Measurements from ENCODE around the gene PTPN1. TPM values are rescaled to one million over a fixed set of nuclear protein-coding genes. Genes with fewer than 3 reads are reported as not detected.

PTPN1 gene
- total RNA-seq, 1 donor from 2014 or later = 38.1 TPM

DNA sequence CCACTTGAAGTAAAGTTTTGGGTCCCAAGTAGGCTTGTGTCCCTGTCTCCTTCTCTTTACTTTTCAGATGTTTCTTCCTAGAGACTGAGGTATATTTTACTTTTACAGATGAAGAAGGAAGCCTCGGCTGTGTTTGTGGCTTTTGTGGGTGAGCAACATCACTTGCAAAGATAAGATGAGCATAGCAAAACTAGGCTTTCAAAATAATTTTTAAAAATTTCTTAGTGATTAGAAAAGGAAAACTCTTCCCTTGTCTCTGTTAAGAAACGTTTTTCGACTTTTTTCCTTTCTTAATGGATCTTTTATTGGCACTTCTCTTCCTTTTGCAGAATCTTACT, 7.6 kb downstream of the PTPN1 start:
- no peak for DNase-seq (ENCODE audit: low spot score)
- H3K4me3 ChIP-seq = no peak overlapping the region
- Mint-ChIP-seq H3K27ac (no peak overlapping the region), H3K4me1 (peaks cover 19% of the 10 kb centered on the region), H3K27me3 (ENCODE audit: insufficient read depth, low read depth) (no peaks in the 10 kb centered on the region), H3K4me3 (no peak overlapping the region), H3K9me3 (no peaks in the 10 kb centered on the region), H3K36me3 (no peaks in the 10 kb centered on the region)
- no peak overlapping the region for H3K27ac ChIP-seq
- peaks cover 70% of the 10 kb centered on the region for H4K20me1 ChIP-seq (ENCODE audit: low read depth)
- H3K4me1 ChIP-seq = peaks cover 13% of the 10 kb centered on the region
- peaks cover 100% of the 10 kb centered on the region for H3K79me2 ChIP-seq (ENCODE audit: low read depth)
- H3K27me3 ChIP-seq = no peaks in the 10 kb centered on the region
- no peak overlapping the region for H2AFZ ChIP-seq (replicated peaks)
- no peak overlapping the region for H3K4me2 ChIP-seq
- H3F3A ChIP-seq (ENCODE audit: low read depth) = no peaks in the 10 kb centered on the region
- TF ChIP-seq EZH2 (IDR thresholded peaks at IDR 0.05) = no peak
- TF ChIP-seq, protein P1, sequence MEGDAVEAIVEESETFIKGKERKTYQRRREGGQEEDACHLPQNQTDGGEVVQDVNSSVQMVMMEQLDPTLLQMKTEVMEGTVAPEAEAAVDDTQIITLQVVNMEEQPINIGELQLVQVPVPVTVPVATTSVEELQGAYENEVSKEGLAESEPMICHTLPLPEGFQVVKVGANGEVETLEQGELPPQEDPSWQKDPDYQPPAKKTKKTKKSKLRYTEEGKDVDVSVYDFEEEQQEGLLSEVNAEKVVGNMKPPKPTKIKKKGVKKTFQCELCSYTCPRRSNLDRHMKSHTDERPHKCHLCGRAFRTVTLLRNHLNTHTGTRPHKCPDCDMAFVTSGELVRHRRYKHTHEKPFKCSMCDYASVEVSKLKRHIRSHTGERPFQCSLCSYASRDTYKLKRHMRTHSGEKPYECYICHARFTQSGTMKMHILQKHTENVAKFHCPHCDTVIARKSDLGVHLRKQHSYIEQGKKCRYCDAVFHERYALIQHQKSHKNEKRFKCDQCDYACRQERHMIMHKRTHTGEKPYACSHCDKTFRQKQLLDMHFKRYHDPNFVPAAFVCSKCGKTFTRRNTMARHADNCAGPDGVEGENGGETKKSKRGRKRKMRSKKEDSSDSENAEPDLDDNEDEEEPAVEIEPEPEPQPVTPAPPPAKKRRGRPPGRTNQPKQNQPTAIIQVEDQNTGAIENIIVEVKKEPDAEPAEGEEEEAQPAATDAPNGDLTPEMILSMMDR (IDR thresholded peaks at IDR 0.05) = no peak
- no peak for TF ChIP-seq EZH2phosphoT487 (IDR thresholded peaks at IDR 0.05)
- H3K9me3 ChIP-seq (ENCODE audit: low read depth) = no peaks in the 10 kb centered on the region
- no peaks in the 10 kb centered on the region for H3K36me3 ChIP-seq
- peak overlapping the region; percentile 8 for H3K9ac ChIP-seq

DNA sequence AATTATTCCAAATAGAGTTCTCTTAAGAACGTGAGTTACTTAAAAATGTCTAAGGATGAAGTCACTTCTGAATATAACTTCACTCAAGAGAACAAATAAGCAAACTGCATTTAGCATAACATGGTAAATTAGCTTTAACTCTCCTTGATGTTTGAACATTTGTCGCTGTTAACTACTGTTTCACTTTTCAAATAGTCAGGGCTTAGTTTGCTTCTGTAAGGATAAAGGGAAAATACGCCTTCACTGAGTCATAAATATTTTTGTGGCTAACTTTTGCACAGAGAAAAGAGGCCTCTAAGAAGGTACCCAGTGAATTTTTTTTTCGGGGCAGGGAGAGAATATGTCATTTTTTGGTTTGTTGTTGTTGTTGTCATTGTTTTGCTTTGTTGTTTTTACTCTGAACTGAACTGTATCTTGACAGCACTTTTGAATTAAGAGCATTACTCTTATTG, 8.1 kb downstream of the PTPN1 start:
- Histone ChIP-seq H3K9ac (peak overlapping the region; percentile 8), H3K79me2 (ENCODE audit: low read depth) (peaks cover 100% of the 10 kb centered on the region), H3K36me3 (no peaks in the 10 kb centered on the region), H3K4me3 (no peak overlapping the region), H3K4me2 (no peak overlapping the region), H3K4me1 (peaks cover 8% of the 10 kb centered on the region), H3K27ac (no peak overlapping the region), H4K20me1 (ENCODE audit: low read depth) (peaks cover 65% of the 10 kb centered on the region), H2AFZ (replicated peaks) (no peak overlapping the region), H3F3A (ENCODE audit: low read depth) (no peaks in the 10 kb centered on the region), H3K27me3 (no peaks in the 10 kb centered on the region), H3K9me3 (ENCODE audit: low read depth) (no peaks in the 10 kb centered on the region)
- H3K4me1 Mint-ChIP-seq = peaks cover 14% of the 10 kb centered on the region
- no peaks in the 10 kb centered on the region for H3K9me3 Mint-ChIP-seq
- H3K36me3 Mint-ChIP-seq = peaks cover 2% of the 10 kb centered on the region
- TF ChIP-seq EZH2phosphoT487 (IDR thresholded peaks at IDR 0.05) (no peak), EZH2 (IDR thresholded peaks at IDR 0.05) (no peak)
- TF ChIP-seq, protein P1 (IDR thresholded peaks at IDR 0.05) = no peak
- H3K4me3 Mint-ChIP-seq = no peak overlapping the region
- no peak overlapping the region for H3K27ac Mint-ChIP-seq
- no peak for DNase-seq (ENCODE audit: low spot score)
- H3K27me3 Mint-ChIP-seq (ENCODE audit: insufficient read depth, low read depth) = no peaks in the 10 kb centered on the region

DNA sequence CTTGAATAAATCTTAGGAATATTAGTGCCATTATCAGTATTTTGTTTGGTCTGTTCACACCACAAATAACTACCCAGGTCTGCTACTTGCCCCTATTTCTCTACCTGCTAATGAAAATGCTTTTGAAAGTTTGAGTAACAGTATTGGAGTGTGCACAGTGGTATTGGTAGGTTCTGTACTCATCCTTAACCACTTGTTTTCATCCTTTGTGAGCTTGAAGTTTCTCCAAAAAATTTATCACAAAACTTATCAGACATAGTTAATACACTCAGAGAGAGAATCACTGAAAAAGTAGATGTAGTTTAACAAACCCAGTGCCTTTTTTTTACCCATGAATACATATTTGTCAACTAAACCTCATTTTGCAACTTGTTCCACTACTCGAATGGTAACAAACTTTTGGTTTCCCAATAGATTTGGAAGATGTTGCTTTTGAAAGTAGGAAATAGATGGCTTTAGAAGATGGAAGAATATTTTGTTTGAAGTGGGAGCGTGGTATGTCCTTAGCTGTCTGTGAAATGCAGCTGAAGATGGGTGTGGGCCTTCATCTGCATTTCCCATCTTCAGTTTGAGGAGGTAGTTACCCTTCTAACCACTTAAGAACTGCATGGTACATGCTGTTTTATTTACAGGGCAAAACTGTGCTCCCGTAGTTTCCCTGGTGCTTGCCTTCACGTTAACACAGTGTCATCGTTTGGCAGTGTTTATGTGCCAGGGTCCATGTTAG, 9.0 kb downstream of the PTPN1 start:
- Histone ChIP-seq H3F3A (ENCODE audit: low read depth) (no peaks in the 10 kb centered on the region), H3K9ac (no peak overlapping the region), H3K79me2 (ENCODE audit: low read depth) (peaks cover 100% of the 10 kb centered on the region), H3K4me3 (no peak overlapping the region), H3K4me1 (peaks cover 7% of the 10 kb centered on the region), H3K27ac (no peak overlapping the region), H3K36me3 (no peaks in the 10 kb centered on the region), H3K27me3 (no peaks in the 10 kb centered on the region), H4K20me1 (ENCODE audit: low read depth) (peaks cover 58% of the 10 kb centered on the region), H2AFZ (replicated peaks) (no peak overlapping the region), H3K4me2 (no peak overlapping the region), H3K9me3 (ENCODE audit: low read depth) (no peaks in the 10 kb centered on the region)
- no peaks in the 10 kb centered on the region for H3K9me3 Mint-ChIP-seq
- peaks cover 15% of the 10 kb centered on the region for H3K4me1 Mint-ChIP-seq
- no peak for DNase-seq (ENCODE audit: low spot score)
- no peaks in the 10 kb centered on the region for H3K27me3 Mint-ChIP-seq (ENCODE audit: insufficient read depth, low read depth)
- H3K36me3 Mint-ChIP-seq = peaks cover 2% of the 10 kb centered on the region
- TF ChIP-seq EZH2phosphoT487 (IDR thresholded peaks at IDR 0.05) (no peak), EZH2 (IDR thresholded peaks at IDR 0.05) (no peak)
- TF ChIP-seq, protein P1 (IDR thresholded peaks at IDR 0.05) = no peak
- H3K4me3 Mint-ChIP-seq = no peak overlapping the region
- H3K27ac Mint-ChIP-seq = no peak overlapping the region

Data from neural progenitor cell (in vitro differentiated cells).